ENCODE results near the gene MRPL10. TPM values are rescaled to one million over a fixed set of nuclear protein-coding genes. Genes with fewer than 3 reads are reported as not detected.

The MRPL10 gene
- polyA plus RNA-seq, 2 of the 4 experiments (the other 2 are of a cell fraction), result 62.8 to 97.7 TPM

GRCh38 chr17:47819475-47819874, 11.9 kb downstream of the MRPL10 start:
- Histone ChIP-seq H3K4me1 (peaks cover 21% of the 10 kb centered on the region), H3K4me3 (no peak overlapping the region), H3K27ac (no peak overlapping the region), H3K9me3 (no peaks in the 10 kb centered on the region), H3K4me2 (no peak overlapping the region)
- FAIRE-seq (no peak), ATAC-seq (no peak), DNase-seq (ENCODE audit: low read depth in 1 of 2, low spot score in 1 of 2) (no peak)
- WGBS (ENCODE audit: missing lambda C conversion rate), result 88% methylated on average over 9 of the region's 10 CpGs
- TF ChIP-seq MAZ (IDR thresholded peaks at IDR 0.05; ENCODE audit: borderline replicate concordance, low read depth, low read length) (no peak), POLR2AphosphoS2 (conservative IDR thresholded peaks at IDR 0.05; ENCODE audit: low read length) (no peak), NR3C1 (IDR thresholded peaks at IDR 0.05) (no peak), CHD2 (IDR thresholded peaks at IDR 0.05; ENCODE audit: low read length, partially characterized antibody) (no peak), EHMT2 (IDR thresholded peaks at IDR 0.05; ENCODE audit: low read depth) (no peak), TP53 (CRISPR knock-in tag; IDR thresholded peaks at IDR 0.05) (no peak), PBX3 (IDR thresholded peaks at IDR 0.05) (no peak), POLR2A (IDR thresholded peaks at IDR 0.05; ENCODE audit: low read length) (no peak), ZC3H11A (IDR thresholded peaks at IDR 0.05) (no peak), PHF8 (IDR thresholded peaks at IDR 0.05; ENCODE audit: borderline replicate concordance, low read depth) (no peak), NFE2L2 (conservative IDR thresholded peaks at IDR 0.05; ENCODE audit: low read length) (no peak), KDM1A (IDR thresholded peaks at IDR 0.05; ENCODE audit: low read depth) (no peak), HES2 (IDR thresholded peaks at IDR 0.05) (no peak)
- CTCF ChIA-PET, result interaction anchor here (1.0 to 1.5 kb wide), 3 partner anchors 12 to 23 kb away, joined by 3 read pairs; partner anchors contain the start of genes LRRC46 and MRPL10
- POLR2A ChIA-PET, result no interaction called here

GRCh38 chr17:47818002-47818695, 13.2 kb downstream of the MRPL10 start:
- ChIA-PET CTCF (interaction anchor here (0.7 to 1.3 kb wide), 6 partner anchors 16 to 154 kb away, joined by 3 read pairs; partner anchors contain the start of gene SCRN2), POLR2A (interaction anchor here (1.0 kb wide), 1 partner anchor 13 kb away, joined by 5 read pairs; the partner anchor contains the start of genes LRRC46 and MRPL10)

GRCh38 chr17:47816947-47817346, 14.4 kb downstream of the MRPL10 start:
- DNase-seq (ENCODE audit: low read depth in 1 of 2, low spot score in 1 of 2) (no peak), ATAC-seq (no peak), FAIRE-seq (no peak)
- Histone ChIP-seq H3K9me3 (no peaks in the 10 kb centered on the region), H3K4me1 (peaks cover 14% of the 10 kb centered on the region), H3K27ac (no peak overlapping the region), H3K4me2 (no peak overlapping the region), H3K4me3 (no peak overlapping the region)
- POLR2A ChIA-PET, result no interaction called here
- CTCF ChIA-PET, result interaction anchor here (1.0 to 4.0 kb wide), 4 partner anchors 13 to 41 kb away, joined by 3 to 20 read pairs (median 4); partner anchors contain the start of gene SCRN2
- 93% methylated on average over 10 of the region's 10 CpGs for WGBS (ENCODE audit: missing lambda C conversion rate)
- TF ChIP-seq POLR2A (IDR thresholded peaks at IDR 0.05; ENCODE audit: low read length), result no peak
- TF ChIP-seq RCOR1 (IDR thresholded peaks at IDR 0.05; ENCODE audit: low read depth, low read length), result no peak
- TF ChIP-seq HEYL (CRISPR knock-in tag; IDR thresholded peaks at IDR 0.05), result no peak
- TF ChIP-seq KDM5A (IDR thresholded peaks at IDR 0.05), result no peak
- no peak for TF ChIP-seq ATOH8 (CRISPR knock-in tag; IDR thresholded peaks at IDR 0.05; ENCODE audit: low read depth)
- TF ChIP-seq ZSCAN20 (CRISPR knock-in tag; IDR thresholded peaks at IDR 0.05), result no peak
- no peak for TF ChIP-seq CTCF (IDR thresholded peaks at IDR 0.05)
- TF ChIP-seq GATA3 (IDR thresholded peaks at IDR 0.05; ENCODE audit: borderline replicate concordance), result no peak
- no peak for TF ChIP-seq KDM1A (IDR thresholded peaks at IDR 0.05; ENCODE audit: low read depth)
- no peak for TF ChIP-seq HOXB5 (CRISPR knock-in tag; IDR thresholded peaks at IDR 0.05)

More at GRCh38 chr17:47818002-47818695, 13.2 kb downstream of the MRPL10 start:
- ATAC-seq, result no peak
- no peak overlapping the region for H3K4me2 ChIP-seq
- no peaks in the 10 kb centered on the region for H3K9me3 ChIP-seq
- peaks cover 21% of the 10 kb centered on the region for H3K4me1 ChIP-seq
- H3K27ac ChIP-seq, result no peak overlapping the region
- no peak for DNase-seq (ENCODE audit: low read depth in 1 of 2, low spot score in 1 of 2)
- FAIRE-seq, result no peak
- TF ChIP-seq ATOH8 (CRISPR knock-in tag; IDR thresholded peaks at IDR 0.05; ENCODE audit: low read depth) (no peak), FOSL2 (IDR thresholded peaks at IDR 0.05) (no peak), FOSL2 (CRISPR knock-in tag; IDR thresholded peaks at IDR 0.05) (no peak), POLR2A (IDR thresholded peaks at IDR 0.05; ENCODE audit: low read length) (no peak)
- H3K4me3 ChIP-seq, result no peak overlapping the region
- WGBS (ENCODE audit: missing lambda C conversion rate), result 88% methylated on average over 11 of the region's 11 CpGs
